ENCODE data around the gene GYPC.

The GYPC gene

GRCh38 chr2:126736133-126736874 lies 80.3 kb downstream of the GYPC start:
- DNase-seq, result no peak

- no peak for DNase-seq
Observed at GRCh38 chr2:126739141-126739540, 83.2 kb downstream of the GYPC start.

- DNase-seq, result no peak
Observed at GRCh38 chr2:126744640-126745039, 88.7 kb downstream of the GYPC start.
